H1 (cell line): ENCODE data around the gene SPOCK1. TPM values are rescaled to one million over a fixed set of nuclear protein-coding genes. Genes with fewer than 3 reads are reported as not detected.

Experiments
- CTCF ChIA-PET: fragments of 300-600 bp; sonication (Branson Sonifier 250); formaldehyde crosslinking; loops from one replicate; lab custom pipeline; 2021; ENCODE audit not compliant: partially characterized antibody; lab: Charles Lee
- POLR2A ChIA-PET: fragments of 300-600 bp; sonication (Branson Sonifier 250); formaldehyde crosslinking; loops from one replicate; lab custom pipeline; 2021; ENCODE audit warnings: inconsistent platforms; ENCODE audit not compliant: partially characterized antibody; lab: Charles Lee
- DNase-seq, 2 experiments: peaks; one replicate each; pipeline versions ENCODE4 v3.0.0 to v3.0.0-alpha.2; 2010 to 2022; ENCODE audit warnings: low spot score in 2 of 2, low read depth in 1 of 2, mixed read lengths in 1 of 2
- FAIRE-seq: peaks from 2 replicates; lab custom pipeline; 2011; peaks lifted over from hg19 to GRCh38; lab: Jason Lieb, UNC
- H2AFZ ChIP-seq: 2 replicates; pipeline ENCODE4 v1.8.1; 2012; ENCODE audit warnings: low read length, inconsistent platforms
- H2AK5ac ChIP-seq: 2 replicates; pipeline ENCODE4 v1.6.1; 2013; ENCODE audit warnings: low read depth, low read length
- H2BK120ac ChIP-seq: replicated peaks from 2 replicates; pipeline ENCODE3; 2013; ENCODE audit warnings: low read depth, low read length, inconsistent platforms
- H2BK12ac ChIP-seq: 2 replicates; pipeline ENCODE4 v1.6.1; 2013; ENCODE audit warnings: low read depth, low read length
- H2BK15ac ChIP-seq: 2 replicates; pipeline ENCODE4 v1.6.1; 2013; ENCODE audit warnings: low read length
- H2BK20ac ChIP-seq: 2 replicates; pipeline ENCODE4 v1.6.1; 2013; ENCODE audit warnings: low read length
- H2BK5ac ChIP-seq: 2 replicates; pipeline ENCODE4 v1.6.1; 2013; ENCODE audit warnings: low read depth, low read length
- H3K14ac ChIP-seq: 2 replicates; pipeline ENCODE4 v1.6.1; 2013; ENCODE audit warnings: inconsistent platforms; ENCODE audit not compliant: insufficient read length
- H3K18ac ChIP-seq: 2 replicates; pipeline ENCODE4 v1.6.1; 2013; ENCODE audit warnings: low read length; ENCODE audit errors: extremely low read depth
- H3K23ac ChIP-seq: 2 replicates; pipeline ENCODE4 v1.6.1; 2013; ENCODE audit warnings: inconsistent platforms; ENCODE audit not compliant: insufficient read length
- H3K23me2 ChIP-seq: 2 replicates; pipeline ENCODE4 v1.6.1; 2013; ENCODE audit warnings: low read depth, low read length
- H3K27ac ChIP-seq: 2 replicates; pipeline ENCODE4 v1.6.1; 2011; ENCODE audit warnings: low read depth, low read length, inconsistent platforms
- H3K27me3 ChIP-seq, 4 experiments: replicated peaks in 1 of 4; 1 replicate in 1 of 4; 2 replicates in 3 of 4; pipeline versions ENCODE4 v1.6.1 to v1.8.1; 2011 to 2013; ENCODE audit warnings: low read length in 3 of 4, mild to moderate bottlenecking in 3 of 4, inconsistent platforms in 2 of 4, mixed read lengths in 2 of 4, moderate library complexity in 1 of 4; ENCODE audit not compliant: control insufficient read depth in 3 of 4, insufficient read depth in 3 of 4; ENCODE audit errors: extremely low read depth in 1 of 4
- H3K36me3 ChIP-seq, 4 experiments: 2 replicates each; pipeline versions ENCODE4 v1.6.1 to v1.8.1; 2011 to 2013; ENCODE audit warnings: mild to moderate bottlenecking in 4 of 4, low read length in 3 of 4, moderate library complexity in 2 of 4, control low read depth in 1 of 4, inconsistent platforms in 1 of 4; ENCODE audit not compliant: insufficient read depth in 4 of 4, control insufficient read depth in 2 of 4
- H3K4ac ChIP-seq: replicated peaks from 2 replicates; pipeline ENCODE3; 2013; ENCODE audit warnings: low read length, low read depth, mixed read lengths, inconsistent platforms; ENCODE audit not compliant: insufficient read length
- H3K4me1 ChIP-seq, 4 experiments: replicated peaks in 1 of 4; 1 replicate in 1 of 4; 2 replicates in 3 of 4; pipeline versions ENCODE4 v1.6.1 to v1.8.1; 2011 to 2013; ENCODE audit warnings: low read length in 3 of 4, inconsistent platforms in 2 of 4, mixed read lengths in 1 of 4; ENCODE audit not compliant: insufficient read depth in 4 of 4, control insufficient read depth in 3 of 4
- H3K4me2 ChIP-seq, 2 experiments: 2 replicates each; pipeline versions ENCODE4 v1.6.1 to v1.8.1; 2011 to 2013; ENCODE audit warnings: low read depth in 2 of 2, low read length in 2 of 2, control low read depth in 1 of 2, inconsistent platforms in 1 of 2, mild to moderate bottlenecking in 1 of 2; ENCODE audit not compliant: insufficient read depth in 1 of 2
- H3K4me3 ChIP-seq, 4 experiments: fragments of 200-600, 300-600 bp in 1 of 4; sonication (generic), shearing (Covaris generic), sonication (Bioruptor Twin) in 1 of 4; 2 replicates each; pipeline versions ENCODE4 v1.5.1 to v1.8.1; 2011 to 2016; ENCODE audit warnings: low read length in 4 of 4, low read depth in 3 of 4, control low read depth in 2 of 4, inconsistent platforms in 2 of 4, mild to moderate bottlenecking in 2 of 4, mixed read lengths in 1 of 4, moderate library complexity in 1 of 4; ENCODE audit not compliant: insufficient read depth in 2 of 4; ENCODE audit errors: extremely low read depth in 1 of 4
- H3K56ac ChIP-seq: replicated peaks from 2 replicates; pipeline ENCODE3; 2013; ENCODE audit warnings: low read depth, mild to moderate bottlenecking, mixed read lengths, low read length, inconsistent platforms; ENCODE audit not compliant: insufficient read length
- H3K79me1 ChIP-seq: 2 replicates; pipeline ENCODE4 v1.6.1; 2013; ENCODE audit warnings: low read depth, low read length, control low read depth
- H3K79me2 ChIP-seq, 2 experiments: 2 replicates each; pipeline versions ENCODE4 v1.6.1 to v1.8.1; 2012 to 2013; ENCODE audit warnings: low read length in 2 of 2, mild to moderate bottlenecking in 2 of 2, inconsistent platforms in 1 of 2; ENCODE audit not compliant: insufficient read depth in 2 of 2, control insufficient read depth in 1 of 2
- H3K9ac ChIP-seq, 4 experiments: replicated peaks in 1 of 4; 1 replicate in 1 of 4; 2 replicates in 3 of 4; pipeline versions ENCODE4 v1.6.1 to v1.8.1; 2011 to 2013; ENCODE audit warnings: low read depth in 3 of 4, low read length in 3 of 4, control low read depth in 2 of 4, mild to moderate bottlenecking in 2 of 4, moderate library complexity in 2 of 4, inconsistent platforms in 1 of 4; ENCODE audit errors: extremely low read depth in 1 of 4
- H3K9me3 ChIP-seq, 2 experiments: 2 replicates each; pipeline versions ENCODE4 v1.6.1 to v1.8.1; 2012 to 2013; ENCODE audit warnings: mild to moderate bottlenecking in 2 of 2, moderate library complexity in 2 of 2, control low read depth in 1 of 2, inconsistent platforms in 1 of 2, low read depth in 1 of 2, low read length in 1 of 2, mixed read lengths in 1 of 2; ENCODE audit not compliant: insufficient read depth in 2 of 2
- H4K20me1 ChIP-seq, 2 experiments: replicated peaks in 1 of 2; 2 replicates each; pipeline versions ENCODE3 to v1.8.1; 2011 to 2013; ENCODE audit warnings: inconsistent platforms in 2 of 2, low read length in 2 of 2, mild to moderate bottlenecking in 1 of 2; ENCODE audit not compliant: insufficient read depth in 2 of 2, control insufficient read depth in 1 of 2
- H4K5ac ChIP-seq: 2 replicates; pipeline ENCODE4 v1.6.1; 2013; ENCODE audit warnings: low read length, low read depth, mixed read lengths, inconsistent platforms; ENCODE audit not compliant: insufficient read length
- H4K8ac ChIP-seq: 2 replicates; pipeline ENCODE4 v1.8.0; 2013; ENCODE audit warnings: mild to moderate bottlenecking, moderate library complexity, low read length, inconsistent platforms; ENCODE audit not compliant: insufficient read depth; ENCODE audit errors: extremely low read depth
- H4K91ac ChIP-seq: replicated peaks from 2 replicates; pipeline ENCODE3; 2013; ENCODE audit warnings: low read length, mixed read lengths, inconsistent platforms; ENCODE audit not compliant: insufficient read length
- CBX5 ChIP-seq: fragments of 300-800, 300-1000 bp; sonication (generic); IDR thresholded peaks from 2 replicates; pipeline ENCODE4 v1.7.1; 2016; ENCODE audit warnings: antibody characterized with exemption, low read length, low read depth
- EP300 ChIP-seq, 2 experiments: IDR thresholded peaks; 1 replicate in 1 of 2; 2 replicates in 1 of 2; pipeline ENCODE4 v1.6.1; 2011 to 2012; ENCODE audit warnings: low read depth in 2 of 2, low read length in 2 of 2, mild to moderate bottlenecking in 2 of 2, borderline replicate concordance in 1 of 2, inconsistent platforms in 1 of 2, moderate library complexity in 1 of 2
- EZH2 ChIP-seq: fragments of 200-600 bp; sonication (generic); IDR thresholded peaks from 2 replicates; pipeline ENCODE4 v1.7.1; 2012; ENCODE audit warnings: low read depth, mild to moderate bottlenecking, moderate library complexity, low read length, inconsistent platforms; ENCODE audit not compliant: severe bottlenecking
- KDM4A ChIP-seq: IDR thresholded peaks from one replicate; pipeline ENCODE4 v1.7.1; 2012; ENCODE audit warnings: low read depth, mild to moderate bottlenecking, moderate library complexity, low read length, inconsistent platforms; ENCODE audit not compliant: severe bottlenecking
- KDM5A ChIP-seq: fragments of 200-600 bp; IDR thresholded peaks from 2 replicates; pipeline ENCODE4 v1.7.1; 2012; ENCODE audit warnings: mild to moderate bottlenecking, low read length, inconsistent platforms, mixed read lengths
- MAX ChIP-seq: IDR thresholded peaks from 2 replicates; pipeline ENCODE4 v1.6.1; 2012; ENCODE audit warnings: inconsistent platforms
- NANOG ChIP-seq: IDR thresholded peaks from 2 replicates; pipeline ENCODE4 v1.6.1; 2011; ENCODE audit warnings: low read length, low read depth, mild to moderate bottlenecking, inconsistent platforms; ENCODE audit not compliant: insufficient read depth, poor library complexity, severe bottlenecking
- NRF1 ChIP-seq: IDR thresholded peaks from 2 replicates; pipeline ENCODE4 v1.6.1; 2011; ENCODE audit warnings: mild to moderate bottlenecking, low read depth, low read length, improper control_type of control experiment
- SIN3A ChIP-seq, 2 experiments: IDR thresholded peaks in 1 of 2; conservative IDR thresholded peaks in 1 of 2; 2 replicates each; pipeline ENCODE4 v1.6.1; 2011 to 2012; ENCODE audit warnings: low read length in 2 of 2, improper control_type of control experiment in 1 of 2, low read depth in 1 of 2, mild to moderate bottlenecking in 1 of 2
- SRF ChIP-seq: IDR thresholded peaks from 2 replicates; pipeline ENCODE4 v1.6.1; 2011; ENCODE audit warnings: mild to moderate bottlenecking, low read depth, low read length, moderate library complexity
- YY1 ChIP-seq: IDR thresholded peaks from 2 replicates; pipeline ENCODE4 v1.6.1; 2011; ENCODE audit warnings: low read depth, mild to moderate bottlenecking, low read length
- WGBS, 2 experiments: shearing (Covaris generic) in 1 of 2; methylation state at CpG; one replicate each; pipeline versions ENCODE4 v1.1.6 to v1.1.7; 2013 to 2015; ENCODE audit warnings: low lambda C conversion rate in 2 of 2, mixed read lengths in 2 of 2, inconsistent platforms in 1 of 2, low coverage in 1 of 2, missing lambda C conversion rate in 1 of 2; ENCODE audit not compliant: insufficient replicate concordance in 2 of 2, insufficient coverage in 1 of 2, insufficient read length in 1 of 2; ENCODE audit errors: extremely low coverage in 1 of 2, missing lambda C conversion rate in 1 of 2; 5-methylcytosine and 5-hydroxymethylcytosine counted together
- polyA plus RNA-seq, 7 experiments: library from polyadenylated mRNA; depleted of rRNA in 3 of 7; stranded (reverse) in 5 of 7; unstranded in 2 of 7; fragments of >200 nt in 5 of 7; fragments of 200-250 nt in 2 of 7; gene quantifications; 1 replicate in 5 of 7; 2 replicates in 1 of 7; 4 replicates in 1 of 7; pipeline versions ENCODE4 v1.2.1 to v1.2.3, GENCODE V29; 2011 to 2013; ENCODE audit warnings: missing spikeins in 2 of 7, mixed read lengths in 2 of 7
- total RNA-seq: library from RNA; stranded (reverse); fragmentation: NEBNext Ultra II Directional; extraction: Animal tissue kit (Norgen Biotek cat#: 25700); gene quantifications from 2 replicates; pipeline ENCODE4 v1.2.1, GENCODE V29; 2021
- TF ChIP-seq, protein P1 (sequence below): IDR thresholded peaks from 2 replicates; pipeline ENCODE4 v1.6.1; 2011; ENCODE audit warnings: low read length, improper control_type of control experiment

Gene SPOCK1
- total and polyA plus RNA-seq, 2 of the 8 experiments (the other 6 are each of a cell fraction or from before 2014, with no cell fraction given), result 6.9 to 18.1 TPM

GRCh38 chr5:137215780-137216179 lies 283.3 kb downstream of the SPOCK1 start:
- no peaks in the 10 kb centered on the region for H3K27me3 ChIP-seq
- H3K27ac ChIP-seq, result no peak overlapping the region
- no peak overlapping the region for H3K56ac ChIP-seq
- no peak overlapping the region for H2AFZ ChIP-seq
- no peaks in the 10 kb centered on the region for H4K20me1 ChIP-seq
- no peak overlapping the region for H3K4me3 ChIP-seq
- H3K23me2 ChIP-seq, result no peaks in the 10 kb centered on the region
- no peak overlapping the region for H3K14ac ChIP-seq
- no peaks in the 10 kb centered on the region for H3K36me3 ChIP-seq
- H3K79me1 ChIP-seq, result no peaks in the 10 kb centered on the region
- no peak overlapping the region for H2BK20ac ChIP-seq
- H3K4ac ChIP-seq, result no peak overlapping the region
- no peak overlapping the region for H4K5ac ChIP-seq
- no peak overlapping the region for H4K91ac ChIP-seq
- H3K79me2 ChIP-seq, result no peaks in the 10 kb centered on the region
- peaks cover 0 to 3% (median 0%) of the 10 kb centered on the region in 4 experiments; a peak in 1 of 7 replicates for H3K4me1 ChIP-seq
- no peak overlapping the region for H2AK5ac ChIP-seq
- no peak for DNase-seq
- no peak overlapping the region for H3K9ac ChIP-seq
- no peak overlapping the region for H2BK5ac ChIP-seq
- no peaks in the 10 kb centered on the region for H3K9me3 ChIP-seq
- POLR2A ChIA-PET, result no interaction called here
- H2BK15ac ChIP-seq, result no peak overlapping the region
- no peak overlapping the region for H2BK120ac ChIP-seq
- no peak for FAIRE-seq
- CTCF ChIA-PET, result interaction anchor here (2.6 kb wide), 1 partner anchor 12 kb away, joined by 6 read pairs; no protein-coding TSS in a partner anchor
- H3K23ac ChIP-seq, result no peak overlapping the region
- H3K4me2 ChIP-seq, result no peak overlapping the region
- 95% methylated on average over 2 of the region's 2 CpGs; no CpG with 5 or more reads in 1 of the 2 experiments for WGBS, 2 experiments
- no peak overlapping the region for H4K8ac ChIP-seq
- H3K18ac ChIP-seq, result no peak overlapping the region
- no peak overlapping the region for H2BK12ac ChIP-seq
- no peak for TF ChIP-seq SRF
- TF ChIP-seq KDM4A, result no peak
- TF ChIP-seq MAX, result no peak
- no peak for TF ChIP-seq EP300 (IDR thresholded peaks at IDR 0.05; ENCODE audit: borderline replicate concordance in 1 of 2, low read depth in 2 of 2, low read length in 2 of 2)
- TF ChIP-seq NRF1, result no peak
- no peak for TF ChIP-seq CBX5
- TF ChIP-seq NANOG, result no peak
- TF ChIP-seq EZH2, result no peak
- TF ChIP-seq YY1, result no peak
- no peak for TF ChIP-seq SIN3A (conservative IDR thresholded peaks at IDR 0.05 in 1 of 2, IDR thresholded peaks at IDR 0.05 in 1 of 2; ENCODE audit: low read depth in 1 of 2, low read length in 2 of 2)
- TF ChIP-seq KDM5A, result no peak
- TF ChIP-seq, protein P1, sequence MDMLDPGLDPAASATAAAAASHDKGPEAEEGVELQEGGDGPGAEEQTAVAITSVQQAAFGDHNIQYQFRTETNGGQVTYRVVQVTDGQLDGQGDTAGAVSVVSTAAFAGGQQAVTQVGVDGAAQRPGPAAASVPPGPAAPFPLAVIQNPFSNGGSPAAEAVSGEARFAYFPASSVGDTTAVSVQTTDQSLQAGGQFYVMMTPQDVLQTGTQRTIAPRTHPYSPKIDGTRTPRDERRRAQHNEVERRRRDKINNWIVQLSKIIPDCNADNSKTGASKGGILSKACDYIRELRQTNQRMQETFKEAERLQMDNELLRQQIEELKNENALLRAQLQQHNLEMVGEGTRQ, result no peak
